Liver (tissue), 9 donors: ENCODE measurements around the gene ICA1L. TPM values are rescaled to one million over a fixed set of nuclear protein-coding genes. Genes with fewer than 3 reads are reported as not detected.

ENCODE experiments used
- DNase-seq: peaks from one replicate; pipeline ENCODE4 v3.0.0-alpha.2; 2017; ENCODE audit warnings: low spot score
- H3K27ac ChIP-seq, 2 donors: one replicate each; pipeline ENCODE4 v1.7.0; 2013; ENCODE audit warnings: inconsistent platforms in 2 of 2, low read length in 2 of 2, control low read depth in 1 of 2, low read depth in 1 of 2, mild to moderate bottlenecking in 1 of 2
- H3K27me3 ChIP-seq, 4 donors: one replicate each; pipeline versions ENCODE4 v1.6.1 to v1.7.0; 2013; ENCODE audit warnings: low read length in 3 of 4, inconsistent platforms in 1 of 4, mild to moderate bottlenecking in 1 of 4, moderate library complexity in 1 of 4; ENCODE audit not compliant: control insufficient read depth in 4 of 4, insufficient read depth in 4 of 4
- H3K36me3 ChIP-seq, 4 donors: one replicate each; pipeline versions ENCODE4 v1.6.1 to v1.7.0; 2013; ENCODE audit warnings: low read length in 3 of 4, mild to moderate bottlenecking in 3 of 4, low read depth in 1 of 4, moderate library complexity in 1 of 4; ENCODE audit not compliant: control insufficient read depth in 4 of 4, insufficient read depth in 3 of 4
- H3K4me1 ChIP-seq, 4 donors: one replicate each; pipeline versions ENCODE4 v1.6.1 to v1.7.0; 2013; ENCODE audit warnings: low read length in 3 of 4, mild to moderate bottlenecking in 3 of 4, moderate library complexity in 1 of 4; ENCODE audit not compliant: control insufficient read depth in 4 of 4, insufficient read depth in 4 of 4
- H3K4me3 ChIP-seq, 3 donors: one replicate each; pipeline versions ENCODE4 v1.6.1 to v1.7.0; 2013; ENCODE audit warnings: low read length in 3 of 3, control low read depth in 1 of 3, low read depth in 1 of 3, mild to moderate bottlenecking in 1 of 3
- H3K9ac ChIP-seq, 2 donors: one replicate each; pipeline ENCODE4 v1.7.0; 2013; ENCODE audit warnings: low read length in 2 of 2, mild to moderate bottlenecking in 2 of 2, moderate library complexity in 2 of 2, control low read depth in 1 of 2, low read depth in 1 of 2
- H3K9me3 ChIP-seq, 4 donors: one replicate each; pipeline versions ENCODE4 v1.6.1 to v1.7.0; 2013; ENCODE audit warnings: low read length in 3 of 4; ENCODE audit not compliant: control insufficient read depth in 4 of 4
- ATF3 ChIP-seq: IDR thresholded peaks from 2 replicates; pipeline ENCODE4 v1.6.1; 2016; ENCODE audit warnings: antibody characterized with exemption
- EGR1 ChIP-seq, 2 donors: IDR thresholded peaks; 2 replicates each; pipeline ENCODE4 v1.6.1; 2016 to 2018; ENCODE audit warnings: antibody characterized with exemption in 2 of 2, low read depth in 2 of 2
- FOXA1 ChIP-seq: IDR thresholded peaks from 2 replicates; pipeline ENCODE4 v1.6.1; 2016; ENCODE audit warnings: antibody characterized with exemption
- FOXA2 ChIP-seq: IDR thresholded peaks from 2 replicates; pipeline ENCODE4 v1.6.1; 2016; ENCODE audit warnings: antibody characterized with exemption
- GABPA ChIP-seq, 2 donors: IDR thresholded peaks in 1 of 2; conservative IDR thresholded peaks in 1 of 2; 2 replicates each; pipeline ENCODE4 v1.6.1; 2016; ENCODE audit warnings: antibody characterized with exemption in 2 of 2, mild to moderate bottlenecking in 1 of 2, moderate library complexity in 1 of 2
- HNF4A ChIP-seq, 2 donors: conservative IDR thresholded peaks; 2 replicates each; pipeline ENCODE4 v1.6.1; 2016; ENCODE audit warnings: antibody characterized with exemption in 2 of 2, mild to moderate bottlenecking in 2 of 2
- HNF4G ChIP-seq: IDR thresholded peaks from 2 replicates; pipeline ENCODE4 v1.6.1; 2016; ENCODE audit warnings: antibody characterized with exemption
- JUND ChIP-seq, 2 donors: IDR thresholded peaks; 2 replicates each; pipeline ENCODE4 v1.6.1; 2016; ENCODE audit warnings: antibody characterized with exemption in 2 of 2
- NR2F2 ChIP-seq: IDR thresholded peaks from 2 replicates; pipeline ENCODE4 v1.6.1; 2016; ENCODE audit warnings: antibody characterized with exemption
- RAD21 ChIP-seq, 2 donors: IDR thresholded peaks; 2 replicates each; pipeline ENCODE4 v1.6.1; 2016; ENCODE audit warnings: antibody characterized with exemption in 2 of 2, mild to moderate bottlenecking in 2 of 2
- REST ChIP-seq: IDR thresholded peaks from 2 replicates; pipeline ENCODE4 v1.6.1; 2016; ENCODE audit warnings: antibody characterized with exemption, mild to moderate bottlenecking
- RXRA ChIP-seq, 2 donors: IDR thresholded peaks; 2 replicates each; pipeline ENCODE4 v1.6.1; 2017 to 2018; ENCODE audit warnings: antibody characterized with exemption in 2 of 2, mild to moderate bottlenecking in 1 of 2
- SP1 ChIP-seq: IDR thresholded peaks from 2 replicates; pipeline ENCODE4 v1.6.1; 2018; ENCODE audit warnings: antibody characterized with exemption, mild to moderate bottlenecking
- TAF1 ChIP-seq: conservative IDR thresholded peaks from 2 replicates; pipeline ENCODE4 v1.6.1; 2016; ENCODE audit warnings: antibody characterized with exemption, mild to moderate bottlenecking
- YY1 ChIP-seq: IDR thresholded peaks from 2 replicates; pipeline ENCODE4 v1.6.1; 2016; ENCODE audit warnings: antibody characterized with exemption, mild to moderate bottlenecking
- WGBS: extraction: QIAGEN DNeasy Blood & Tissue Kit; methylation state at CpG from one replicate; pipeline ENCODE4 v1.1.7; 2013; 5-methylcytosine and 5-hydroxymethylcytosine counted together
- polyA plus RNA-seq, 2 donors: library from polyadenylated mRNA; stranded (reverse) in 1 of 2; unstranded in 1 of 2; fragments of 200-250 nt in 1 of 2; fragments of >200 nt in 1 of 2; fragmentation: Nextera tagmentation in 1 of 2; extraction: Ambion mirVana in 1 of 2; gene quantifications; one replicate each; pipeline versions ENCODE4 v1.2.1 to v1.2.3, GENCODE V29; 2013 to 2015
- total RNA-seq, 2 donors: library from RNA; depleted of rRNA; stranded (reverse); fragments of >200 nt; gene quantifications; one replicate each; pipeline ENCODE4 v1.2.3, GENCODE V29; 2014
- TF ChIP-seq, protein P1 (sequence below): IDR thresholded peaks from 2 replicates; pipeline ENCODE4 v1.6.1; 2016; ENCODE audit warnings: antibody characterized with exemption
- TF ChIP-seq, protein P2 (sequence below): IDR thresholded peaks from 2 replicates; pipeline ENCODE4 v1.6.1; 2016; ENCODE audit warnings: antibody characterized with exemption
- TF ChIP-seq, protein P3 (sequence below): fragments of 150-350 bp; IDR thresholded peaks from 2 replicates; pipeline ENCODE4 v1.5.1; 2017; ENCODE audit warnings: improper control_type of control experiment, low read depth, low read length; ENCODE audit not compliant: missing input control
- donor health status: healthy.
- donor health status: healthy.
- donor health status: healthy.
- donor health status: healthy.
- donor health status: healthy.

ICA1L gene
- total RNA-seq (1 to 10 TPM in 1 of 2 donors, under 1 TPM in 1; 0.92 to 1.7 TPM), polyA plus RNA-seq (under 1 TPM; 0.15 to 0.65 TPM)

DNA sequence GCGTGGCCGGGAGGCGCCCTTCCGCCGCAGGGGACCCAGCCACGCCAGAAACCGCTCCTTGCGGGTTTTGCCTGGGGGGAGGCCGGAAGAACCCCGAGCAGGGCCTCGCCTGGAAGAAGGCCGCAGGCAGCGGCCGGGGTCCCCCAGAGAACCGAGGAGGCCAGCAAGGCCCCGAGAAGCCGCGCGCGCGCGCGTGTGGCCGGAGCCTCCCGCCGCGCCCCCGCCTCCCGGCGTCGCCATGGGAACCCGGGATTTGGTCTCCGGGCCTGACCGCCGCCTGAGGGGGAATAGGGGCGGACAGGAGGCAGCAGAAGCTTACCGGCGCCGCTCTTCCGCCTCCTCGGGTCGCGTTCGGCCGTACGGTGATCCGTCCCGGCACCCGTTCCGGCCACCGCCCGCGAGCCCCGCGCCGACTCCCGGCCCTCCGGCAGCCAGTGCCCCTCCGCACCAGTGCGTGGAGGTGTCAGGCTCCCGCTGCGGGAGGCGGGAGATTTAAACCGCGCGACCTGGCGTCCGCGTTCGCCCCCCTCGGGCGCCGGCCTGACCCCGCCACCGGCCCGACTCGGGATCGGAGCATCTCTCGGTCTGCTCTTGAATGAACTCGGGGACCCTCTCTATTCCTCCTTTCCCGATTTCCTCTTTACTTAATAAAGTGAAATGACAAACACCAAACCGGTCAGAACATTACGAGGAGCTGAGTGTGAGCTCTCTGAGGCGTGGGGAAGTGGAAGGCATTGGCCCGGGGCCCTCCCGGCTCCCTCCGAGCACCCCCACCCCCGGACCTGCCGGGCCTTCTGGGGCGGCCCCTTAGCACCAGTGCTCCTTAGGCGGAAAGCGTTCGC is at the start of gene ICA1L:
Gene ICA1L, minus strand, starts transcription at position 467 of the 842 bp plus-strand sequence. CDS start 42,757 bp downstream, outside the sequence.
- Histone ChIP-seq H3K9ac (peak within 1 kb of the TSS in 1 of 2 donors; percentile 9), H3K9me3 (no peaks in the 10 kb centered on the region), H3K36me3 (peaks cover 0 to 2% (median 0%) of the 10 kb centered on the region in 4 donors), H3K27ac (peak within 1 kb of the TSS in 1 of 2 donors; percentile 41), H3K4me1 (peaks cover 5 to 15% (median 10%) of the 10 kb centered on the region in 4 donors), H3K4me3 (peak within 1 kb of the TSS; percentile 77 to 98 (median 87)), H3K27me3 (no peaks in the 10 kb centered on the region)
- TF ChIP-seq REST (no peak), HNF4A (conservative IDR thresholded peaks at IDR 0.05) (no peak), EGR1 (IDR thresholded peaks at IDR 0.05; ENCODE audit: low read depth in 2 of 2) (no peak), TAF1 (no peak), YY1 (no peak), RAD21 (IDR thresholded peaks at IDR 0.05) (no peak), RXRA (IDR thresholded peaks at IDR 0.05) (no peak), SP1 (no peak), ATF3 (no peak), JUND (IDR thresholded peaks at IDR 0.05) (no peak), GABPA (IDR thresholded peaks at IDR 0.05 in 1 of 2, conservative IDR thresholded peaks at IDR 0.05 in 1 of 2) (no peak), NR2F2 (no peak), FOXA1 (no peak), HNF4G (no peak), FOXA2 (no peak)
- TF ChIP-seq, protein P1, sequence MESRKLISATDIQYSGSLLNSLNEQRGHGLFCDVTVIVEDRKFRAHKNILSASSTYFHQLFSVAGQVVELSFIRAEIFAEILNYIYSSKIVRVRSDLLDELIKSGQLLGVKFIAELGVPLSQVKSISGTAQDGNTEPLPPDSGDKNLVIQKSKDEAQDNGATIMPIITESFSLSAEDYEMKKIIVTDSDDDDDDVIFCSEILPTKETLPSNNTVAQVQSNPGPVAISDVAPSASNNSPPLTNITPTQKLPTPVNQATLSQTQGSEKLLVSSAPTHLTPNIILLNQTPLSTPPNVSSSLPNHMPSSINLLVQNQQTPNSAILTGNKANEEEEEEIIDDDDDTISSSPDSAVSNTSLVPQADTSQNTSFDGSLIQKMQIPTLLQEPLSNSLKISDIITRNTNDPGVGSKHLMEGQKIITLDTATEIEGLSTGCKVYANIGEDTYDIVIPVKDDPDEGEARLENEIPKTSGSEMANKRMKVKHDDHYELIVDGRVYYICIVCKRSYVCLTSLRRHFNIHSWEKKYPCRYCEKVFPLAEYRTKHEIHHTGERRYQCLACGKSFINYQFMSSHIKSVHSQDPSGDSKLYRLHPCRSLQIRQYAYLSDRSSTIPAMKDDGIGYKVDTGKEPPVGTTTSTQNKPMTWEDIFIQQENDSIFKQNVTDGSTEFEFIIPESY = no peak
- TF ChIP-seq, protein P2, sequence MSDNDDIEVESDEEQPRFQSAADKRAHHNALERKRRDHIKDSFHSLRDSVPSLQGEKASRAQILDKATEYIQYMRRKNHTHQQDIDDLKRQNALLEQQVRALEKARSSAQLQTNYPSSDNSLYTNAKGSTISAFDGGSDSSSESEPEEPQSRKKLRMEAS = no peak
- TF ChIP-seq, protein P3, sequence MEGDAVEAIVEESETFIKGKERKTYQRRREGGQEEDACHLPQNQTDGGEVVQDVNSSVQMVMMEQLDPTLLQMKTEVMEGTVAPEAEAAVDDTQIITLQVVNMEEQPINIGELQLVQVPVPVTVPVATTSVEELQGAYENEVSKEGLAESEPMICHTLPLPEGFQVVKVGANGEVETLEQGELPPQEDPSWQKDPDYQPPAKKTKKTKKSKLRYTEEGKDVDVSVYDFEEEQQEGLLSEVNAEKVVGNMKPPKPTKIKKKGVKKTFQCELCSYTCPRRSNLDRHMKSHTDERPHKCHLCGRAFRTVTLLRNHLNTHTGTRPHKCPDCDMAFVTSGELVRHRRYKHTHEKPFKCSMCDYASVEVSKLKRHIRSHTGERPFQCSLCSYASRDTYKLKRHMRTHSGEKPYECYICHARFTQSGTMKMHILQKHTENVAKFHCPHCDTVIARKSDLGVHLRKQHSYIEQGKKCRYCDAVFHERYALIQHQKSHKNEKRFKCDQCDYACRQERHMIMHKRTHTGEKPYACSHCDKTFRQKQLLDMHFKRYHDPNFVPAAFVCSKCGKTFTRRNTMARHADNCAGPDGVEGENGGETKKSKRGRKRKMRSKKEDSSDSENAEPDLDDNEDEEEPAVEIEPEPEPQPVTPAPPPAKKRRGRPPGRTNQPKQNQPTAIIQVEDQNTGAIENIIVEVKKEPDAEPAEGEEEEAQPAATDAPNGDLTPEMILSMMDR = no peak
- peak; percentile 72 for DNase-seq
- under 1% methylated on average over 93 of the region's 93 CpGs for WGBS
